ENCODE measurements around the gene ADD1.

ADD1 gene

GRCh38 chr4:2862528-2862927 is 18.9 kb downstream of the ADD1 start:
- DNase-seq, result no peak

GRCh38 chr4:2863649-2864048 is 20.0 kb downstream of the ADD1 start:
- DNase-seq, result no peak

- no peak for DNase-seq
These were observed 21.6 kb downstream of the ADD1 start for GRCh38 chr4:2865196-2865780.

GRCh38 chr4:2866160-2866861 is 22.7 kb downstream of the ADD1 start:
- no peak for DNase-seq

GRCh38 chr4:2866891-2867290 is 23.2 kb downstream of the ADD1 start:
- DNase-seq, result no peak

- DNase-seq, result no peak
These were observed 24.3 kb downstream of the ADD1 start for GRCh38 chr4:2867758-2868491.

- no peak for DNase-seq
These were observed 25.3 kb downstream of the ADD1 start for GRCh38 chr4:2868877-2869487.

GRCh38 chr4:2869659-2870058 is 26.0 kb downstream of the ADD1 start:
- no peak for DNase-seq

GRCh38 chr4:2870082-2870481 is 26.4 kb downstream of the ADD1 start:
- no peak for DNase-seq

GRCh38 chr4:2871466-2871865 is 27.8 kb downstream of the ADD1 start:
- no peak for DNase-seq

GRCh38 chr4:2871911-2872310 is 28.3 kb downstream of the ADD1 start:
- DNase-seq, result no peak

- DNase-seq, result no peak
These were observed 29.7 kb downstream of the ADD1 start for GRCh38 chr4:2873329-2873728.

GRCh38 chr4:2874861-2875260 is 31.2 kb downstream of the ADD1 start:
- no peak for DNase-seq

GRCh38 chr4:2875556-2875955 is 31.9 kb downstream of the ADD1 start:
- DNase-seq, result no peak

- DNase-seq, result no peak
These were observed 34.7 kb downstream of the ADD1 start for GRCh38 chr4:2878346-2878745.

- no peak for DNase-seq
These were observed 35.4 kb downstream of the ADD1 start for GRCh38 chr4:2879026-2879425.

GRCh38 chr4:2881431-2881830 is 37.8 kb downstream of the ADD1 start:
- DNase-seq, result no peak

- no peak for DNase-seq
These were observed 38.7 kb downstream of the ADD1 start for GRCh38 chr4:2882341-2882740.

- no peak for DNase-seq
These were observed 42.5 kb downstream of the ADD1 start for GRCh38 chr4:2886161-2886560.

- DNase-seq, result no peak
These were observed 43.0 kb downstream of the ADD1 start for GRCh38 chr4:2886622-2887021.

GRCh38 chr4:2887343-2887742 is 43.7 kb downstream of the ADD1 start:
- no peak for DNase-seq

- DNase-seq, result no peak
These were observed 45.2 kb downstream of the ADD1 start for GRCh38 chr4:2888886-2889285.

GRCh38 chr4:2891294-2891693 is 47.6 kb downstream of the ADD1 start:
- no peak for DNase-seq

- DNase-seq, result no peak
These were observed 50.1 kb downstream of the ADD1 start for GRCh38 chr4:2893772-2894171.
